Mucosa of rectum (tissue), 2 donors: ENCODE measurements around the gene MIER2.

Experiments
- H3K27ac ChIP-seq, 2 donors: one replicate each; pipeline ENCODE4 v1.7.0; 2013; ENCODE audit warnings: inconsistent platforms in 2 of 2, low read depth in 2 of 2, low read length in 2 of 2
- H3K27me3 ChIP-seq, 2 donors: one replicate each; pipeline ENCODE4 v1.7.0; 2013; ENCODE audit warnings: low read length in 2 of 2; ENCODE audit not compliant: control insufficient read depth in 2 of 2, insufficient read depth in 2 of 2
- H3K36me3 ChIP-seq, 2 donors: one replicate each; pipeline ENCODE4 v1.7.0; 2013; ENCODE audit warnings: low read length in 2 of 2; ENCODE audit not compliant: control insufficient read depth in 2 of 2, insufficient read depth in 2 of 2
- H3K4me1 ChIP-seq, 2 donors: one replicate each; pipeline ENCODE4 v1.7.0; 2013; ENCODE audit warnings: low read length in 2 of 2, mild to moderate bottlenecking in 1 of 2; ENCODE audit not compliant: control insufficient read depth in 2 of 2, insufficient read depth in 2 of 2
- H3K4me3 ChIP-seq, 2 donors: one replicate each; pipeline ENCODE4 v1.7.0; 2013; ENCODE audit warnings: low read length in 2 of 2
- H3K9ac ChIP-seq, 2 donors: one replicate each; pipeline ENCODE4 v1.7.0; 2013; ENCODE audit warnings: low read length in 2 of 2, low read depth in 1 of 2, mild to moderate bottlenecking in 1 of 2
- H3K9me3 ChIP-seq, 2 donors: one replicate each; pipeline ENCODE4 v1.7.0; 2013; ENCODE audit warnings: low read length in 2 of 2; ENCODE audit not compliant: control insufficient read depth in 2 of 2
- donor health status: healthy.
- donor health status: Normal muscosa, but diverticular disease.

The MIER2 gene

GRCh38 chr19:322616-323015, 22.0 kb downstream of the MIER2 start:
- Histone ChIP-seq H3K9me3 (no peaks in the 10 kb centered on the region), H3K9ac (no peak overlapping the region), H3K36me3 (peaks cover 31 to 46% of the 10 kb centered on the region in 2 donors), H3K4me3 (no peak overlapping the region), H3K27me3 (no peaks in the 10 kb centered on the region), H3K4me1 (no peaks in the 10 kb centered on the region), H3K27ac (no peak overlapping the region)

- no peaks in the 10 kb centered on the region for H3K27me3 ChIP-seq
- peaks cover 5 to 33% of the 10 kb centered on the region in 2 donors for H3K36me3 ChIP-seq
- H3K4me3 ChIP-seq, result no peak overlapping the region
- no peaks in the 10 kb centered on the region for H3K4me1 ChIP-seq
- H3K9me3 ChIP-seq, result no peaks in the 10 kb centered on the region
- no peak overlapping the region for H3K27ac ChIP-seq
- no peak overlapping the region for H3K9ac ChIP-seq
These were observed 26.2 kb downstream of the MIER2 start for GRCh38 chr19:318509-318774.

- Histone ChIP-seq H3K9me3 (no peaks in the 10 kb centered on the region), H3K4me3 (no peak overlapping the region), H3K36me3 (peaks cover 5 to 33% of the 10 kb centered on the region in 2 donors), H3K27me3 (no peaks in the 10 kb centered on the region), H3K4me1 (no peaks in the 10 kb centered on the region), H3K27ac (no peak overlapping the region), H3K9ac (no peak overlapping the region)
These were observed 26.7 kb downstream of the MIER2 start for GRCh38 chr19:317710-318508.

- Histone ChIP-seq H3K36me3 (peaks cover 9 to 29% of the 10 kb centered on the region in 2 donors), H3K9ac (no peak overlapping the region), H3K9me3 (no peaks in the 10 kb centered on the region), H3K4me1 (no peaks in the 10 kb centered on the region), H3K27me3 (no peaks in the 10 kb centered on the region), H3K27ac (no peak overlapping the region), H3K4me3 (no peak overlapping the region)
These were observed 28.8 kb downstream of the MIER2 start for GRCh38 chr19:315811-316210.

DNA sequence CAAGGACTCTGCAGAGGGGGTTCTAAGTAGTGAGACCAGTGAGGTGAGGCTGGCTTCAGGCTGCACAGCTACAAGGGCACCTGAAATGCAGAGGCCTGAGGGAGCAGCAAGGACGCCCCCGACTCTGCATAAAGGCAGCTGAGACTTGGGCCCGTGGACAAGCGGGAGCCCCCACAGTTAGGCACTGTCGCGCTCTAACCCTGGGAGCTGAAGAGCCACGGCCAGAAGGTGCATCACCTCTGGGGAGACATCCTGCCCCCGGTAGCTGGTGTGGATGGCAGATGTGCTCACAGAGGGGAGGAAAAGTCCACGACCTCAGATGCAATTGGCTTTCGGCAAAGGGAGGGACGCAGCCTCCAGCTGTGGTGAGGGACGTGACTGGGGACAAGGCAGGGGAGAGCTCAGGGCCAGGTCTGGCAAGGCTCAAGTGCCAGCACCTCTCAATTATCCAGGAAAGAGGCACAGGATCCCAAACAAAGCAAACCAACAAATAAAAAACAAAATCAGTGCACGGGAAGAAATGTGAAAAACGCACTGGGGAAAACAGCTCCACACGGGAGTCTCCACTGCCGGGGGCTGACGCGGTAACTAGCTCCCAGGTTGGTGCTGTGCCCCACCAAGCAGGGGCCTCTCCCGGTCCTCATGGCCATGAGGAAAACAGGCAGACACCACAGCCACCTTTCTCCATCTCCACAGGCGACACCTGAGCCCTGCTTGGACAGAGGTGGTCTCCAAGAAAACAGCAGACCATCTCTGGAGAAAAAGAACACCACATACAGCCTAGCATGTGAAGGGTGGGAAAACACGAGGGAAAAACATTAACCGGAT, 30.4 kb downstream of the MIER2 start:
- no peak overlapping the region for H3K4me3 ChIP-seq
- no peak overlapping the region for H3K9ac ChIP-seq
- no peak overlapping the region for H3K27ac ChIP-seq
- H3K9me3 ChIP-seq, result no peaks in the 10 kb centered on the region
- peaks cover 9 to 29% of the 10 kb centered on the region in 2 donors for H3K36me3 ChIP-seq
- H3K4me1 ChIP-seq, result no peaks in the 10 kb centered on the region
- H3K27me3 ChIP-seq, result no peaks in the 10 kb centered on the region

GRCh38 chr19:313169-313987, 31.2 kb downstream of the MIER2 start:
- Histone ChIP-seq H3K4me1 (no peaks in the 10 kb centered on the region), H3K27ac (no peak overlapping the region), H3K4me3 (no peak overlapping the region), H3K9me3 (no peaks in the 10 kb centered on the region), H3K9ac (no peak overlapping the region), H3K27me3 (no peaks in the 10 kb centered on the region), H3K36me3 (peaks cover 9 to 33% of the 10 kb centered on the region in 2 donors)

DNA sequence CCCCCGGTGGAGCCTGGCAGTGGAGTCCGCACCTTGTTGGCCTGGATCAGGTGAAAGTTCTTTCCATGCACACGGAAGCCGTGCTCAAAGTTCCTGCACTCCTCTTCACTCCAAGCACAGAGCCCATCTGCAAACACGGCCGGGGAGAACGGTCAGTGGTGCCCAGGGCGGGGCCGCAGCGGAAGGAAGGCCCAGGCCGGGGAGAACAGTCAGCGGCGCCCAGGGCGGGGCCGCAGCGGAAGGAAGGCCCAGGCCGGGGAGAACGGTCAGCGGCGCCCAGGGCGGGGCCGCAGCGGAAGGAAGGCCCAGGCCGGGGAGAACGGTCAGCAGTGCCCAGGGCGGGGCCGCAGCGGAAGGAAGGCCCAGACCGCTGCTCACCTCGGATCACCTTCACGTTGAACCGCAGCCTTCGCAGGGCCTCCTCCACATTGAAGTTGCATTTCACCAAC, 32.8 kb downstream of the MIER2 start:
- Histone ChIP-seq H3K9ac (no peak overlapping the region), H3K4me1 (no peaks in the 10 kb centered on the region), H3K27ac (no peak overlapping the region), H3K27me3 (no peaks in the 10 kb centered on the region), H3K9me3 (no peaks in the 10 kb centered on the region), H3K36me3 (peaks cover 19 to 46% of the 10 kb centered on the region in 2 donors), H3K4me3 (no peak overlapping the region)

DNA sequence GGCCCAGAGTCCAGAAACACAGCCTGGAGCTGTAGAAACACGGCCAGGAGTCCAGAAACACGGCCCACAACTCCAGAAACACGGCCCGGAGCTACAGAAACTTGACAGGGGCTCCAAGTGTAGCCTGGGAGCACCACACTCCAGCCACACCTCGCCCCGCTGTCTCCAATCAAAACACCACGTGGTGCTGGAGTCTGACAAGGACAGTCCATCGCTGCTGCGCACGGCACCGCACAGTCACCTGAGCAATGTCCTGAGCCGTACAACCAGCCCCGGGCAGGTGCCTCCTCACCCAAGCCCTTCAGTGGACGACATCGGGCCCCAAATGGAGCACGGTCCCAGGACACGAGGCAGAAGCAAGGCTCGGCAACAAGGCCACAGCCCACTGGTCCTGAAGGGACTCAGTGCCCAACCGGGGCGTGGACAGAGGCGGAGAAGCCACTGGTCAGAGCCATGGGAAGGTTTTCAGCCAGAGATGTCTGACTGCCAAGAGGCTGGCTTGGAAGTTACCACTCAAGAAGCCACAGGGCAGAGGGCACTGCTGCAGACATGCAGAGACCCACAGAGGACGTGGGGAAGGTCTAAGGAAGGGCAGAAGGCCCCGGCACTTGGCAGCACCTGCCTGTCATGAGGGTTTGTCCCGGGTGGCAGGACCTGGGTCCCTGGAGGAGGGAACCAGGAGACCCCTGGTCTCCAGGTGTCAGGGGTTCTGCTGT, 33.7 kb downstream of the MIER2 start:
- H3K27ac ChIP-seq, result peak overlapping the region in 1 of 2 donors; percentile 16
- H3K36me3 ChIP-seq, result peaks cover 24 to 49% of the 10 kb centered on the region in 2 donors
- H3K9me3 ChIP-seq, result no peaks in the 10 kb centered on the region
- H3K27me3 ChIP-seq, result no peaks in the 10 kb centered on the region
- peak overlapping the region in 1 of 2 donors; percentile 20 for H3K4me3 ChIP-seq
- H3K9ac ChIP-seq, result no peak overlapping the region
- H3K4me1 ChIP-seq, result no peaks in the 10 kb centered on the region

DNA sequence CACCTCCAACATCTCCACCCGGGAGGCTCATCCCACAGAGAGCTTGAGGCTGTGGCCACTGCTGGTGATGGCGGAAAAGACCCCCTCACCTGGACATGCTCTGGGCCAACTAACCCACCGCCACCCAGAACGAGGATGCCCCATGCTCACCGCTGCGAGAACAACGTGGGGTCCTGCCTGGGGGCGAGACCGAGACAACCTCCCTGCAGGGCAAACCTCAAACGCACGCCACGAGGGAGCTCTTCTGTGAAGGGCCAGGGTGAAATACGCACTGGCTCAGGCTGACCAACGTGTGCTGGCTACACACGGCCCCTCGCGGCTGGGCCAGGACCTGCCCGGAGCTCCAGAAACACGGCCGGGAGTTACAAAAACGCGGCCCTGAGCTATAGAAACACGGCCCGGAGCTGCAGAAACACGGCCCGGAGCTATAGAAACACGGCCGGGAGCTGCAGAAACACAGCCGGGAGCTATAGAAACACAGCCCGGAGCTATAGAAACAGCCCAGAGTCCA, 34.4 kb downstream of the MIER2 start:
- no peaks in the 10 kb centered on the region for H3K9me3 ChIP-seq
- peak overlapping the region in 1 of 2 donors; percentile 16 for H3K27ac ChIP-seq
- peak overlapping the region in 1 of 2 donors; percentile 3 for H3K9ac ChIP-seq
- H3K4me3 ChIP-seq, result peak overlapping the region; percentile 33 to 41
- peaks cover 24 to 51% of the 10 kb centered on the region in 2 donors for H3K36me3 ChIP-seq
- H3K27me3 ChIP-seq, result no peaks in the 10 kb centered on the region
- no peaks in the 10 kb centered on the region for H3K4me1 ChIP-seq
